HEK293T (cell line): ENCODE measurements around the gene VPS41.

ENCODE experiments used
- CTCF ChIA-PET: fragments of 350-600 bp; formaldehyde crosslinking; extraction: SDS; loops from one replicate; lab custom pipeline; 2021; ENCODE audit warnings: antibody characterized with exemption, inconsistent platforms; lab: Yijun Ruan, JAX
- POLR2A ChIA-PET: fragments of 350-600 bp; formaldehyde crosslinking; extraction: SDS; loops from one replicate; lab custom pipeline; 2020; ENCODE audit warnings: antibody characterized with exemption, inconsistent platforms; lab: Yijun Ruan, JAX
- DNase-seq: peaks from one replicate; pipeline ENCODE4 v3.0.0; 2012; ENCODE audit warnings: mixed read lengths; ENCODE audit errors: extremely low spot score
- ARNT ChIP-seq: fragments of 450-650 bp; IDR thresholded peaks from 2 replicates; pipeline ENCODE4 v1.6.1; 2017; ENCODE audit warnings: mild to moderate bottlenecking
- BHLHE40 ChIP-seq: fragments of 450-650 bp; IDR thresholded peaks from 2 replicates; pipeline ENCODE4 v1.6.1; 2016; ENCODE audit warnings: mild to moderate bottlenecking, moderate library complexity, borderline replicate concordance
- CTBP1 ChIP-seq: fragments of 450-650 bp; IDR thresholded peaks from 2 replicates; pipeline ENCODE4 v1.6.1; 2016; ENCODE audit warnings: borderline replicate concordance
- ELF4 ChIP-seq: fragments of 450-650 bp; IDR thresholded peaks from 2 replicates; pipeline ENCODE4 v1.6.1; 2017; ENCODE audit warnings: antibody characterized with exemption
- FOXA1 ChIP-seq: fragments of 450-650 bp; IDR thresholded peaks from 2 replicates; pipeline ENCODE4 v1.6.1; 2016; ENCODE audit warnings: mild to moderate bottlenecking
- FOXK2 ChIP-seq: fragments of 450-650 bp; IDR thresholded peaks from 2 replicates; pipeline ENCODE4 v1.6.1; 2016; ENCODE audit warnings: mild to moderate bottlenecking
- FOXM1 ChIP-seq: fragments of 450-650 bp; IDR thresholded peaks from 2 replicates; pipeline ENCODE4 v1.6.1; 2017; ENCODE audit warnings: mild to moderate bottlenecking, borderline replicate concordance
- HDGF ChIP-seq: fragments of 450-650 bp; IDR thresholded peaks from 2 replicates; pipeline ENCODE4 v1.6.1; 2017; ENCODE audit warnings: antibody characterized with exemption, borderline replicate concordance
- L3MBTL2 ChIP-seq: fragments of 450-650 bp; conservative IDR thresholded peaks from 2 replicates; pipeline ENCODE4 v1.6.1; 2016; ENCODE audit warnings: mild to moderate bottlenecking
- LEF1 ChIP-seq: fragments of 450-650 bp; IDR thresholded peaks from 2 replicates; pipeline ENCODE4 v1.6.1; 2017; ENCODE audit warnings: mild to moderate bottlenecking, borderline replicate concordance
- NFRKB ChIP-seq: fragments of 450-650 bp; IDR thresholded peaks from 2 replicates; pipeline ENCODE4 v1.6.1; 2016; ENCODE audit warnings: mild to moderate bottlenecking, moderate library complexity
- PKNOX1 ChIP-seq: fragments of 450-650 bp; IDR thresholded peaks from 2 replicates; pipeline ENCODE4 v1.6.1; 2016
- SP1 ChIP-seq: fragments of 450-650 bp; IDR thresholded peaks from 2 replicates; pipeline ENCODE4 v1.6.1; 2017
- SUZ12 ChIP-seq: fragments of 450-650 bp; IDR thresholded peaks from 2 replicates; pipeline ENCODE4 v1.6.1; 2016; ENCODE audit warnings: mild to moderate bottlenecking
- TARDBP ChIP-seq: fragments of 450-650 bp; IDR thresholded peaks from 2 replicates; pipeline ENCODE4 v1.6.1; 2016
- ZNF384 ChIP-seq: fragments of 450-650 bp; IDR thresholded peaks from 2 replicates; pipeline ENCODE4 v1.6.1; 2016

The VPS41 gene

GRCh38 chr7:38777609-38778008 lies 131.4 kb downstream of the VPS41 start:
- POLR2A ChIA-PET: no interaction called here
- no peak for DNase-seq
- CTCF ChIA-PET: no interaction called here
- TF ChIP-seq BHLHE40 (no peak), TARDBP (no peak), FOXK2 (no peak), SP1 (no peak), ELF4 (no peak), HDGF (no peak)

- no peak for DNase-seq
- POLR2A ChIA-PET: no interaction called here
- CTCF ChIA-PET: no interaction called here
- TF ChIP-seq LEF1: no peak
- no peak for TF ChIP-seq FOXM1
- no peak for TF ChIP-seq TARDBP
- no peak for TF ChIP-seq NFRKB
- TF ChIP-seq FOXA1: no peak
- no peak for TF ChIP-seq CTBP1
- no peak for TF ChIP-seq SUZ12
- no peak for TF ChIP-seq FOXK2
- TF ChIP-seq L3MBTL2: no peak
- no peak for TF ChIP-seq PKNOX1
- no peak for TF ChIP-seq ELF4
- no peak for TF ChIP-seq SP1
Observed at GRCh38 chr7:38775506-38776175, 133.3 kb downstream of the VPS41 start.

GRCh38 chr7:38773430-38773829 lies 135.6 kb downstream of the VPS41 start:
- no peak for DNase-seq
- ChIA-PET POLR2A (no interaction called here), CTCF (no interaction called here)
- no peak for TF ChIP-seq FOXM1
- TF ChIP-seq CTBP1: no peak
- no peak for TF ChIP-seq LEF1
- TF ChIP-seq ELF4: no peak
- TF ChIP-seq FOXA1: no peak
- TF ChIP-seq SUZ12: no peak
- TF ChIP-seq ZNF384: no peak

GRCh38 chr7:38760226-38760625 lies 148.8 kb downstream of the VPS41 start:
- CTCF ChIA-PET: no interaction called here
- TF ChIP-seq BHLHE40 (no peak), SP1 (no peak), SUZ12 (no peak), FOXM1 (no peak), NFRKB (no peak), LEF1 (no peak), TARDBP (no peak), ARNT (no peak), FOXK2 (no peak)
- POLR2A ChIA-PET: no interaction called here
- no peak for DNase-seq

- ChIA-PET CTCF (no interaction called here), POLR2A (no interaction called here)
- TF ChIP-seq FOXM1 (no peak), SP1 (no peak), ELF4 (no peak), LEF1 (no peak), FOXA1 (no peak), FOXK2 (no peak), NFRKB (no peak), SUZ12 (no peak), PKNOX1 (no peak), CTBP1 (no peak)
- no peak for DNase-seq
Observed at GRCh38 chr7:38759028-38759427, 150.0 kb downstream of the VPS41 start.

- ChIA-PET POLR2A (no interaction called here), CTCF (no interaction called here)
- TF ChIP-seq SP1 (no peak), TARDBP (no peak), PKNOX1 (no peak), L3MBTL2 (no peak), BHLHE40 (no peak), ZNF384 (no peak), LEF1 (no peak), ELF4 (no peak), CTBP1 (no peak), FOXK2 (no peak)
- no peak for DNase-seq
Observed at GRCh38 chr7:38757931-38758330, 151.1 kb downstream of the VPS41 start.

- ChIA-PET POLR2A (no interaction called here), CTCF (no interaction called here)
- DNase-seq: no peak
- no peak for TF ChIP-seq ELF4
- TF ChIP-seq FOXM1: no peak
- TF ChIP-seq PKNOX1: no peak
- TF ChIP-seq NFRKB: no peak
- TF ChIP-seq FOXK2: no peak
Observed at GRCh38 chr7:38756521-38756920, 152.5 kb downstream of the VPS41 start.
